Fibroblast of the conjunctiva (primary cell): ENCODE measurements around the gene INKA2.

Experiments
- DNase-seq: peaks from one replicate; pipeline ENCODE4 v3.0.0-alpha.2; 2010; ENCODE audit warnings: low read depth

INKA2 gene

GRCh38 chr1:111733183-111733991 lies 5.8 kb downstream of the INKA2 start:
- peak; percentile 88 for DNase-seq

- no peak for DNase-seq
These were observed 6.5 kb downstream of the INKA2 start for GRCh38 chr1:111732718-111733117.

GRCh38 chr1:111731956-111732355 lies 7.2 kb downstream of the INKA2 start:
- no peak for DNase-seq

- no peak for DNase-seq
These were observed 8.5 kb downstream of the INKA2 start for GRCh38 chr1:111730706-111731105.

GRCh38 chr1:111729946-111730681 lies 9.1 kb downstream of the INKA2 start:
- DNase-seq = no peak

- DNase-seq = no peak
These were observed 9.8 kb downstream of the INKA2 start for GRCh38 chr1:111729271-111729921.

- no peak for DNase-seq
These were observed 12.1 kb downstream of the INKA2 start for GRCh38 chr1:111727056-111727455.

- DNase-seq = no peak
These were observed 14.0 kb downstream of the INKA2 start for GRCh38 chr1:111725192-111725591.

DNA sequence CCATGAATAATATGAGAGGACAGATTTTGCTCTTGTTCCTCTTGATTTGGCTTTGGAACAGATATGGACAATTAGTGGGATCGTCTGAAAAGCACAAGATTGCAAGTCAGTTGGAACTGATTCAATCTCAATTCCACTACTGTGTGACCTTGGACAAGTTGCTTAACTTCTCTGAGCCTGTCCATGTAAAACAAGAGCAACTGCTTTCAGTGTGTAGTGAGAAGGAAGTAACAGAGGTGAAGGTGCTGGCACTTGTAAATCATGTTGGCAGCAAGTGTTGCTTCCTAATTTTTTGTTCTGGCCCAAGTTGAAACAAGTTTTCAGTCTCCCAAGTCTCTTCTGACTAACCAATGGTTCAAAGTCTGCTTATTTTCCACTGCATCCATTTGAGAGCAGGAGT lies 15.3 kb downstream of the INKA2 start:
- no peak for DNase-seq

- DNase-seq = no peak
These were observed 15.9 kb downstream of the INKA2 start for GRCh38 chr1:111723091-111723806.

GRCh38 chr1:111720977-111721786 lies 18.0 kb downstream of the INKA2 start:
- no peak for DNase-seq

- DNase-seq = no peak
These were observed 18.8 kb downstream of the INKA2 start for GRCh38 chr1:111720274-111720976.

DNA sequence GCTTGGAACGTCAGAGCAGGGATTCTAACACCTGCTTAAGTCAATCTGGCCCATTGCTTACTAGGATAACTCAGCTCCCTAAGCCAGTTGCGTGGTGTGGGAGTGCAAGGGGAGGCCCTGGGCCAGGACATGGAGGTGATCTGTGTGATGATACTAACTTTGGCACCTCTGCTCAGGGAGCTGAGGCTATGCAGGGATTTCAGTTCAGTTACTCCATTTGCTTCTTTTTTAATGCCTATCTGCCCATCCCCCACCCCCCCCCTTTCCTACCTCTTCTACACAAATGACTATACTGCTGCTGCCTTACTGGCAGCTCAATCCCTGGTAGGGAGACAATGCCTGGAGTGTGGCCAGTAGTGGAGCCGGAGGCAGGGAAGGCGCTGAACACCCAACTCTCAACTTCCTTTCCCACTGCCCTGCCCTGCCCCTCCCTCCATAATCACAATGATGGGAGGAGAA lies 19.5 kb downstream of the INKA2 start:
- no peak for DNase-seq

- no peak for DNase-seq
These were observed 20.1 kb downstream of the INKA2 start for GRCh38 chr1:111719135-111719534.

- DNase-seq = no peak
These were observed 21.7 kb downstream of the INKA2 start for GRCh38 chr1:111717450-111717849.

GRCh38 chr1:111716333-111716732 lies 22.9 kb downstream of the INKA2 start:
- no peak for DNase-seq

GRCh38 chr1:111709986-111710385 lies 29.2 kb downstream of the INKA2 start:
- no peak for DNase-seq

DNA sequence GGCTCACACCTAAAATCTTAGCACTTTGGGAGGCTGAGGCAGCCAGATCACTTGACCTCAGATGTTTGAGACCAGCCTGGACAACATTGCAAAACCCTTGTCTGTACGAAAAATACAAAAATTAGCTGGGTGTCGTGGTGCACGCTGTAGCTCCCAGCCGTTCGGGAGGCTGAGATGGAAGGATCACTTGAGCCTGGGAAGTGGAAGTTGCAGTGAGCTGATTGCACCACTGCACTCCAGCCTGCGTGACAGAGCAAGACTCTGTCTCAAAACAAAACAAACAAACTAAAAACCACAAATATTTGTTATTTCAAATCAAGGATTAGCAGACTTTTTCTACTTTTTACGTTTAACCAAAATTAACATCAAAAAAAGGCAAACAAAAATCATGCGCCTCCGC lies 31.3 kb downstream of the INKA2 start:
- DNase-seq = no peak

GRCh38 chr1:111706921-111707320 lies 32.3 kb downstream of the INKA2 start:
- DNase-seq = no peak

- DNase-seq = no peak
These were observed 33.4 kb downstream of the INKA2 start for GRCh38 chr1:111705841-111706240.

DNA sequence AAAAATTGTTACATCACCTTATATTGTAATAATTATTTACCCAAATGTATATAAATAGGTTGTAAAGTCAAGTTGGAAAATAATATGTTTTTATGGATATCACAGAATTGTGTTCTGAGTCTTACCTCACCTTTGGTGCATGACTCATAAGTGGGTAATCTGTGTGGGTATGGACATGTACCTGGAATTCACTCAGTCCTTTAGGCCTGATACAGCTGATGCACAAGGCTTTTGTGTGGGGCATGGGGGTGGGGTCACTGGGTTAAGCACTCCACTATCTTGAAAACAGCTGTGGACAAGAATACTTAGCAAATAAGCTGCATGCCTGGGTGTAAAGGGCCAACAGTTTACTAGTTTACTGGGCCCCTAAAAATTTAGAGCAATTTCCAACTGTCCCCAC lies 34.4 kb downstream of the INKA2 start:
- no peak for DNase-seq
